ENCODE results near the gene FAH. TPM values are rescaled to one million over a fixed set of nuclear protein-coding genes. Genes with fewer than 3 reads are reported as not detected.

Gene FAH
- total and polyA plus RNA-seq, 4 donors = 13.5 to 23.9 (median 20.2) TPM

DNA sequence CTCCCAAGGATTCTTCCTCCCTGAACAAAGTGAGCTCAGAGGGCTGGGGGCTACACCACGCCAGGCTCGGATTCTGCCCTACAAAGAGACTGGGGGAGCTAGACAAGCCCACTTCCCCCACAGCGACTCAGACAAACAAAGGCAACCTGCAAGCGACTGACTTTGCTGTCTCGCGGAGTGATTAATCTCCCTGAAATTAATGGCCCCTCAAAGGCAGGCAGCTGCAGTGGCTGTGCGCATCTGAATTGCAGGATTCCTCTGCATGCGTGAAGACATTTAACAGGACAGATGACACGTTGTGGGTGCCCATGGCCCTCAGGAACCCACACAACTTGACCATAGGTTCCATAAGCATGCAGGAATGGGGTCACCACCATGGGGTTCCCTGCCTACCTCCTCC is 80.8 kb downstream of the FAH start:
- Histone ChIP-seq H3K36me3 (ENCODE audit: control insufficient read depth, insufficient read depth, low read length) (peaks cover 10% of the 10 kb centered on the region), H3K27ac (ENCODE audit: low read depth, low read length) (no peak overlapping the region), H3K4me3 (ENCODE audit: low read depth, low read length) (no peak overlapping the region), H3K9me3 (ENCODE audit: control insufficient read depth, insufficient read depth, low read length) (no peaks in the 10 kb centered on the region), H3K4me1 (ENCODE audit: control insufficient read depth, insufficient read depth, low read length) (peaks cover 7% of the 10 kb centered on the region), H3K27me3 (ENCODE audit: control insufficient read depth, insufficient read depth, low read length) (no peaks in the 10 kb centered on the region)
- peak in 1 of 6 donors; percentile 89 for DNase-seq (ENCODE audit: low read depth in 4 of 6, low spot score in 6 of 6)
- 33% methylated on average over 9 of the region's 9 CpGs for WGBS (ENCODE audit: insufficient coverage)

DNA sequence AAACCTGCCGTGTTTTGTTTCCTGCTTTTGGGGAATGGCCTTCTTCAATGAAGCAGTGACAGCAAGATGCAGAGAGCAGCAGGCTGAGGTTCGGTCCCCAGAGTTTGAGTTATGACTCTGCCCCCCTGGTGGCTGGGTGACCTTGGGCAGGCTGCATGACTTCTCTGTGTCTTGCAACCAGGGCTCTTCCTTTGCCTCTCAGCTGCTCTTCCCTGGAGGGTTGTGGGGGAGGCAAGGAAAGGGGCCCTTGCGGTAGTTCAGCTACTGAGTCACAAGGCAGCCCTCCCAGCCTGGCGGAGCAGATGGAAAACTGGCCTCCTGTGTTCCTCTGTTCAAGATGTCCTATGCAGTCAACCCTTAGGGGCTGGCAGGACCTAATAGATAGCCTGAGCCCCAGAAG is 82.1 kb downstream of the FAH start:
- DNase-seq (ENCODE audit: low read depth in 4 of 6, low spot score in 6 of 6) = no peak
- no peaks in the 10 kb centered on the region for H3K9me3 ChIP-seq (ENCODE audit: control insufficient read depth, insufficient read depth, low read length)
- H3K4me1 ChIP-seq (ENCODE audit: control insufficient read depth, insufficient read depth, low read length) = peaks cover 12% of the 10 kb centered on the region
- no peak overlapping the region for H3K4me3 ChIP-seq (ENCODE audit: low read depth, low read length)
- WGBS (ENCODE audit: insufficient coverage) = 74% methylated on average over 4 of the region's 4 CpGs
- no peak overlapping the region for H3K27ac ChIP-seq (ENCODE audit: low read depth, low read length)
- no peaks in the 10 kb centered on the region for H3K27me3 ChIP-seq (ENCODE audit: control insufficient read depth, insufficient read depth, low read length)
- peaks cover 10% of the 10 kb centered on the region for H3K36me3 ChIP-seq (ENCODE audit: control insufficient read depth, insufficient read depth, low read length)

Other genes with a start within 250 kb of the FAH start
- gene BCL2A1, start 181.8 kb upstream of the FAH start, total RNA-seq = 1 to 10 TPM in 1 of 2 donors, under 1 TPM in 1; 0.39 to 9.7 TPM
- gene BCL2A1, start 181.8 kb upstream of the FAH start, polyA plus RNA-seq (ENCODE audit: insufficient read length in 2 of 2) = under 1 TPM; 0.32 to 0.38 TPM
- gene ZFAND6, start 93.3 kb upstream of the FAH start, total RNA-seq = 100 to 1,000 TPM; 102 to 196 TPM
- gene ZFAND6, start 93.3 kb upstream of the FAH start, polyA plus RNA-seq (ENCODE audit: insufficient read length in 2 of 2) = 100 to 1,000 TPM; 121 to 135 TPM
- 1 to 10 TPM; 5.0 to 6.3 TPM for gene CTXND1, start 99.2 kb downstream of the FAH start, total RNA-seq
- 10 to 100 TPM; 18.2 to 23.3 TPM for gene CTXND1, start 99.2 kb downstream of the FAH start, polyA plus RNA-seq (ENCODE audit: insufficient read length in 2 of 2)

Measured in spinal cord (tissue), 10 donors.